Islet of Langerhans (tissue), 1 donor: ENCODE data around the gene IRF2.
A peak's percentile ranks its signal among the peaks of the same experiment; 100 is the strongest.

Experiments used
- FAIRE-seq: peaks from one replicate; lab custom pipeline; 2011; peaks lifted over from hg19 to GRCh38; lab: Jason Lieb, UNC

The IRF2 gene

DNA sequence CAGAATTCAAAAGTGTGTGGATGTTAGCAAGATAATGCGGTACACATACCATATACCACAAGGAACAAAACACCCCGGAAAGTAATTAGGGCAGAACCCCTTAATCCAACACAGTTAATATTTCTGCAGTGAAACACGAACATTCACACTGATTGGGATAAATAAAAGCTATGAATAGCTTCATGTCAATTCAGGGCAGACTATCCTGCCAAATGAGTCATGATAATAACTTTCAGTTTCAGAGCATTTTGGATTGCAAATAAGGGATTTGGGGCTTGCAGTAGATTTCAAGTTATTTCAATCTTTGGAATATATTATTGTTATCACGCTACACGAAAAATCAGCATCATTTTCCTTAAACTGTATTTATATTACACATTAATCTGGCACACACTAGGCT, 24.3 kb downstream of the IRF2 start:
- FAIRE-seq, result no peak

DNA sequence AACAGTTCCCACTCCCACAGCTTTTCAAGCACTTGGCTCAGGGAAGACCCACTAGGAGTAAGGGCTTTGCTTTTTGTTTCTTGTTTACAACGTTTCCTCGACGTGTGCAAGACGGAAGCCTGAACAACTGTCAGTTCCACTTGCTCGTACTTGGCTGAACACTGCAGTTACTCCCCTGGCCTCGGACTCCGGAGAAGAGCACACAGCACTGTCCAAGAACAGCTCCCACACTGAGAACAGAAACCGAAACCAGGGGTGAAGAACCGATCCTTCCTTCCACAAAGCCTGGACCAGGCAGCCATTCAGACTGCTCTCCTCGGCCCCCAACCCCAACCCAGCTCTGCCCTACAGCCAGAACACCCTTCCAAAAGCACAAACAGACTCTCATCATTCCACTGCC, 25.5 kb downstream of the IRF2 start:
- no peak for FAIRE-seq

DNA sequence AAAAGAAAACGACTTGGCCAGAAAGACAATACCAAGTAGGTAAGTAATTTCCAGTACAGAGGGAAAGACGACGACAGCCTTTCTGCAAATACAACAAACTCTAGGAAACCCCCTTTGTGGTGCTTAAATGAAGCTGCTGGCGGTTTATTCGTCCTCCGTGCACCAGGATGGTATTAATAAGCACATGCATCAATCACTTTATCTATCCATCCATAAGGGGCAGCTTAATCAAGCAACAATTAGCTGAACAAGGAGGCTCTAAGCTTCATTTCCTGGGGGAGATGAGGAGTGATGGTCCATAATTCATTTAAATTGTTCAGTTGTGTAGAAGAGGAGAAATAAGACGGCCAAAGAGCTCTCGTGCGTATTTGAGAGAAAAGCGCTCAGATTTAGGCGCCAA, 26.2 kb downstream of the IRF2 start:
- FAIRE-seq, result no peak

DNA sequence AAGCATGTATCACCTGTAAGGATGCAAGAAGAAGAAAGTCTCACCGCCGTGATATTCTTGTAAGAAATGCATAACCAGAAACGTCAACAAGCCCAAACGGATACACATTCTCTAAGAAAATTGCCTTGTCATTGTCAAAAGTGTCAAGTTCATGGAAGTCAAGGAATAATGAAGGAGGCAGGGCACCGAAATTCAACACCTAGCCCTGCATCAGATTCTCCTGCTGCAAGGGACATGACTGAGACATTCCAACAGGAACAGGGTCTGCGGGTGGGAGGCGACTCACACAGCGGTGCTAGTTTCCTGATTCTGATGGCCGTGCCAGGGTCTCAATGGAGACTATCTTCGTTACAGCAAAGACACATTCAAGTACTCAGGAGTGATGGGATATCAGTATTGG, 26.7 kb downstream of the IRF2 start:
- FAIRE-seq, result no peak

DNA sequence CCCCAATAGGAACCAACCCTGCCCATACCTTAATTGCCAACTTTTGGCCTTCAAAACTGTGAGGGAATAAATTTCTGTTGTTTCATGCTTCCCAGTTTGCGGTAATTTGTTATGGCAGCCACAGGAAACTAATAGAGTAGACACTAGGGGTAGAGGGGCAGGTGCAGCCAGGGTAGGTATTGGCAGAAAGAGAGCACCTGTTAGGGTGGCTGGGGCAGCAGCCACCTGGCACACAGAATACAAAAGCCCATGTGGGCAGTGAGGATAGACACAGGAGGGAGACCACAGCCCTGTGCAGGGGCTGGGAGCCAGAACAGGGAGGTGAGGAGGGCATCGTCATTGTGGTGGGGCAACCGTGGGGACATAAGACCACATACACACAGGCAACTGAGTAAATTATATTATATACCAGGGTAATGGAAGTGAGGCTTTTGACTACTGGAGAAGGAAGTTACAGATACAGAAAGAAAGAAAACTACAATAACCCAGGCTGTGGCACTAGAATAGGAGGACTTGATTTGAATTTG, 28.2 kb downstream of the IRF2 start:
- FAIRE-seq, result no peak

DNA sequence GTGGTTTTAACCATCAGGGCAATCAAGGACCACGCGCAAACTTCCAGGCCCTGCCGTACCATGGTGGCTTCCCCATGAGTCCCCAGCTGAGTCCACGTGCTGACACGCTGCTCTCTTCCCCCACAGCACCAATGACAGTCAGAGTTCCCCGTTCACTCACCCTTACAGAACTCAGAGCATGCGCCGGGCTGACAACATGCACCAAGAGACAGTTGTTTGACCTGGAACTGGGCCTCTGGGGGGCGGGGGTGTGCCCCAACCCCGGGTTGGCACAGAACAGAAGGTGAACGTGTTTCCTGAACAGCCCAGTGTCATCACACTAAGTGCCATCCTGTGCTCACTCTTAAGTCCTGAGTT, 29.4 kb downstream of the IRF2 start:
- FAIRE-seq, result no peak

DNA sequence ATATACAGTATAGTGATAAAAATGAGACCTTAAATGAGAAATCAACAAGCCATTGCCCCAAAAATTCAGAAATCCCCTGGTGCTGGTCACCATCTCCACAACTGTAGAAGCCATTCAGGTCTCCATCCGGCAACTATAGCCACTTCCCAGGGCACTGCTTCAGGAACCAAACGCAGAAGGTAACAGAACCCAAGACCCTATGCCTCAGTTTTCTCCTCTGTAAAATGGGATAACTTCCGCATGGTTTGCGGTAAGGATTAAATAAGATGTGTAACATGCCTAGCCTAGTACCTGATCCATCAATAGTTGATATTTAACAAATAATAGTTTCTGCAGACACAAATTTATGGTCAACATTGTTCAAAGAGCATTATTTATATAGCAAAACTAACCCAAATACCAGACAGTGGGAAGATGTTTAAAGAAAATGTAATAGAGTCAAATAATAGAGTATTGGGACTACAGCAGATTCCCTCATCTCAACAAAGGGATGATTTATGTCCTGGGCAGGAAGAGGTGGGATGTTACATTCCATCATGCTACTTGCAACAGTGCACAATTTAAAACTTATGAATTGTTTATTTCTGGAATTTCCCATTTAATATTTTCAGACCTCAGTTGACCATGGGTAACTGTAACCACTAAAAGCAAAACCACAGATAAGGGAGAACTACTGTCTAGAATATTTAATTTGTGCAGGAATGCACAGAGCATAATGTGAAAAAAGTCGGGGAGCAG, 30.0 kb downstream of the IRF2 start:
- FAIRE-seq, result no peak

DNA sequence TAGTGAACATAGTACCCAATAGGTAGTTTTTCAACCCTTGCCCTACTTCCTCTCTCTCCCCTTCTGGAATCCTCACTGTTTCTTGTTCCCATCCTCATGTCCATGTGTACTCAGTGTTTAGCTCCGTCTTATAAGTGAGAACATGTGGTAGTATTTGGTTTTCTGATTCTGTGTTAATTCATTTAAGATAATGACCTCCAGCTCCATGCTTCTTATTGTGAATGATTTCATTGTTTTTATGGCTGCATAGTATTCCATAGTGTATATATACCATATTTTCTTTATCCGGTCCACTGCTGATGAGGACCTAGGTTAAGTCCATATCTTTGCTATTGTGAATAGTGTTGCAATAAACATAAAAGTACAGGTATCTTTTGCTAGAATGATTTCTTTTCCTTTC, 31.0 kb downstream of the IRF2 start:
- peak; percentile 33 for FAIRE-seq

DNA sequence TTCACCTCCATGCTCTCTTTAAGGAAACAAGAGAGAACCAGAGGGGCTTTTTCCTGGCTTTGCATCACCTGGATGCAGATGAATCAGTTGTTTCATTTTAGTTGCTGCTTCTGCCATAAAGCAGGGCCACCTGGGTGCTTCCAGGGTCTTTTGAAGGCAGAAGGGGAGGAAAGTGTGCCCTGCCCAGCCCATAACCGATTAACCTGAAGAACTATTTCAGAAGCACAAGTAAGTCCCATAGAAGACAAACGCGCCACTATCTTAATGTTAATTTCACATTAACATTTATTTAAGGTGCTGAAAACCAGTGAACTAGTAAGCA, 32.1 kb downstream of the IRF2 start:
- no peak for FAIRE-seq

DNA sequence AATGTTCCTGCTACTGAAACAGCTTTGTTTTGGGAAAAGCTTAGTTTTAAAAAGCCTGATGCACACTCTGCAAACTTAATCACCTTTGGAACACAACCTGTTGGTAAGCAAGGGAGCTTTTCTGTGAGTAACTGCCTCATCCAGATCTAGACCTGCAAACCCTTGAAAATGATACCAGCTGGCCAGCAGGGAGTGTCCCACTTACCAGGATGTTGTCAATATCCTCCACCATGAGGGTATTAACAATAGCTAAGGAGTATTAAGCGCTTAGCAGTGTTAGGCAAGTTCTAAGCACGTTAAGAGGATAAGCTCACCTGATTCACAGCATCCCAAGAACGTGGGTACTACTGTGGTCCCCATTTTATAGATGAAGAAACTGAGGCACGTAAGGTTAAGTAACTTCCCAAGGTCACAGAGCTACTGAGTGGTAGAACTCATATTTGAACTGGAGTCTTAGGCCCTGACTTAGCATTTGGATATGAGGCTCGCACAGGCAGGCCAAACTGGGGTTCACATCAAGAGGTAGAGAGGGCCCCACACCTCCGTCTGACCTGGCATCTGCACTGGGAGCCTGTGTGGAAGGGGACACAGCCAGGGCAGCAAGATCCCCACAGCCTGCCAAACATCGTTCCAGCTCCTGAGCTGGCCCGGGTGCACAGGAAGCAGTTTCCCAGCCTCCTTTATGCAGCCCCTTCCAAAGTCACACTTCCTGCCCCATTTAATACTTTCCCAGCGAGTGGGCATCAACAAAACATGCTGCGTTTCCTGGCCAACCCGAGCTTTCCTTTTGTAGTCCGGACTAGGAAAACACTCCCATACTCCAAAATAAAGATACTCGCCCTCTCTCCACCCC, 32.7 kb downstream of the IRF2 start:
- FAIRE-seq, result no peak

DNA sequence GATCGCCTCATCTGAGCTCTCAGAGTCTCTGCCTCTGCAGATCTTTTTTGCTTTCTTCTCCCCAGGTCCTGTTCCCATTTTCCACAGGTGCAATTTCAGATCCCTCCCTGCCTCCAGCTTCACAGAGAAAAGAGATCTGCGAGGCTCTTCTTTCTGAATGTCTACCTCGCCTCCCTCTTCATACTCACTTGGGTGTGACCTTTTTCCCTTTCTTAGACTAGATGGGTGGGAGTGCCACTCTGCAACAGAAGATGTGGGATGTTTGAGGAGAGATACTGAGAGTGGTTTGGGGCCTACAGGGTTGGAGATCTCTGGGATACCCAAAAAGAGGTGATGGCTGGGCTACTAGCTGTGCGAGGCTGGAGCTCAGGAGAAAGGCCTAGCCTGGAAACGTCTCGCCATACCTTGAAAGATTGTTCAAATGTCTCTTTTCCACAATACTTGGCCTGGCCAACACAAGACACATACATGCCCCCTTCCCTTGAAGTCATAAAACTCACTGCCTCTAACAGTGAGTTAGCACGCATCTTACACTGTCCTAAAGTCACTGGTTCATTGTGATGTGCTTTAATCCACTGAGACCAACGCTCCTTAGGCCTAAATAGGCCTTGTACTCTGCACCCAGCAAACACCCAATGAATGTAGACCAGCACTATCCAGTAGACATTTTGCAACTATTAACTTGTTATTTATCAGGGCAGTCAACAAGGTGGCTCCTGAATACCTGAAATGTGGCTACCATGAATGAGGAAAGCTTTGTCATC, 33.6 kb downstream of the IRF2 start:
- no peak for FAIRE-seq

DNA sequence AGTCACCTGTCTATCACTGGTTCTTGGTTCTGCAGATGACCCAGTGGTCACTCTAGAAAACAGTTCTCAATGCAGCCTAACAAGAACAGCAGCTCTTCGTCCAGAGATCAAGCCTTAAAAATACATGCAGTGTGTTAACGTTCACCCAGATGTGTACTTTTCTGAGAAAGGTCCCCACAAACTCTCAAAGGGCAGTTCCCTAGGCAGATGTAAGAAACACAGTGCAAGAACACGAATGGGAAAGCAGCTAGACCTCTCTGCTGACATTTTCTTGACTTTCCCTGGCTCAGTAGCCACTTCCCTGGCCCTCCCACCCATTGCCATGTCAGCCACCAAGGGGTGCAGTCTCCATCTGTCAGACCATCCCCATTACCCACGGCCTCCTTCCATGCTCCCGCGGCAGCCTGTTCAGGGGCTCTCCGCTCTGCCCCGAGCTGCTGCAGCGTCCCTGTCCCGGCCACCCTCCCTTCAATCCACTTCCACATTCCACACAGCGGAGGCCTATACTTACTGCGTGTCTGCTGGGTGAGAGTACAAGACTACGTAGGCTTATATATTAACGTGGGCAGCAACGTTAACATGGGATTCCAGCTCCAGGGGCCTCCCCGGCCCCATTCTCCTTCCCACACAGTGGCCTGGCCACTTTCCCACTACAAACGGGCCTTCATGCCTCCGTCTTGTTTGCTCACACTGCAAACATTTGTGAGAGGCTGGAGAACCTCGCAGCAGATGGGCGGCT, 34.3 kb downstream of the IRF2 start:
- no peak for FAIRE-seq

DNA sequence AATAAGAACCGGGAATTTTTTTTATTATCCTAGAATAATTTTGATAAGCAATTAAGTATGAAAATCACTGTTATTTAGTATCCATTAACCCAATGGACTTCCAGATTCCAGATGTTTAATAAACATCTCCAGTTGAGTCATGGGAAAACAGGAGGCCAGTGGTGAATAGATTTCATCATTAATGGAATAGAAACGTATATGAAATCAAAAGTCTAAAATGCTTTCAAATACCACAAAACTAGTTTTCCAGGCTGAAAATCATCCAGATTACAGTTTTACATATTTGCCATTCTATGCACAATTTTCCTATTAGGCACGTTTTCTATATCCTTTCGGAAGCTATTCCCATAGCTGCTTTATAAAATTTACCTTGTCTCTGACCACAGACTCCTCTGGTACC, 35.0 kb downstream of the IRF2 start:
- FAIRE-seq, result no peak

DNA sequence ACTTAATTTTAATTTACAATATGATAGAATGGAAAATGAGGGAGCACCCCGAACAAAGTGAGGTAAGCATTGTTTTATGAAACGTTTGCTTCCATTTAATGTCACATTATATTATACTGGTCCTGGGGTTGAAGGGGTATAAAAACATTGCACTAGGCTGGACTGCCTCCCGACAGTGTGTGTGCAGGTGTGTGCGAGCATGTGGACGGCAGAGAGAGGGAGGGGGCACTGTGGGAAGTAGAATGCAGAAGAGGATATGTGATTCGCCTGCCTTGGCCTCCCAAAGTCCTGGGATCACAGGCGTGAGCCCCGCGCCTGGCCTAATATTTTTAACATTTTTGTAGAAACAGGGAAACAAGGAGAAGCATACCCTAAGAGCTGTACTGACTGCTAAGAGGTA, 36.0 kb downstream of the IRF2 start:
- no peak for FAIRE-seq

DNA sequence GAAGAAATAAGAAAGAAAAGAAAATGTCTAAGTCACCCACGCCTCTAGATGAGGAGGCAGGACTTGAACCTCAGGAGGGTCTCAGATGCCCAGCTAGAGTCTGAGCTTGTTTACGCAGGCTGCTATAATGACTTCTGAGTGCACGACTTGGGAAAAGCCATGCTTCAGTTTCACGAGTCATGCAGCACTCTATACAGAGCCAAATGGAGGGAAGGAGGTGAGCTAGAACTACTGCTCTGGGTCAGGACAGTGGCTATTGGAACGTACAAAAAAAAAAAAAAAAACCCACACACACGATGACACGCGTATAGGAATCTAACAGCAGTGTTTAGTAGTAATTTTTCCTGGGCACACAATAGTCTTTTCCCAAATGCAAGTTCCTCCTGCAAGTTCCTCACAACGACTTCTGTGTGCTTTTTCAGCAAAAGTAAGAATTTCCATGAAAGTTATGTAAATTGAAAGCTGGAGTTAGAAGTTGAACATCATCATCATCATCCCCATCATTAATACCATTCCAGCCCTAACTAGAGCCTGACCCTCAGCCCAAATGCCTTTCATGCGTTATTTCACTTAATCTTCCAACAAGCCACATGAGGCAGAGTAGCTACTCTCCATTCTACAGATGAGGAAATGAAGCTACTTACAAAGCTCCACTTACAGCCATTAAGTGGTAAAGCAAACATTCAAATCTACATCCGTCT, 36.6 kb downstream of the IRF2 start:
- peak; percentile 75 for FAIRE-seq

DNA sequence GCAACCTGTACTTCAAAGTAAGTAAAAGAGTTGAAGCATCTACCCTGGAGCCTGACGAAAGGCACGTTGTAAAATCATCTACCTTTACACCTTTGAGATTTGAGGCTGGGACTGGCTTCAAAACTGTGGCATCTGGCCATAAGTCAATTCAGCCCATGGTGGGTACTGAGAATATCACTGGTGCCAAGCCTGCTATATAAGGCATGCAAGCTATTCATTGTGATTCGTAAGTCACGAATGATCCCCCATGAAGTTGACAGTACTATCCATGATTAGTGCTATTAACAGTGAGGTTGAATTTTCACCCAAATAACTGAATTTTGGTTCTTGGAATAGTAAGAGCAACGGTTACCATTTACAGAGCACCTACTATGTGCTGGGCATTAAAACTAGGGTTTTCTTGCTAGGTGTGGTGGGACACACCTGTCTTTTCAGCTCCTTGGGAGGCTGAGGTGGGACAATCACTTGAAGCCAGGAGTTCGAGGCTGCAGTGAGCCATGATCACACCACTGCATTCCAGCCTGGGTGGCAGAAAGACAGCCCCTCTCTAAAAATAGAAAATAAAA, 39.8 kb downstream of the IRF2 start:
- no peak for FAIRE-seq

DNA sequence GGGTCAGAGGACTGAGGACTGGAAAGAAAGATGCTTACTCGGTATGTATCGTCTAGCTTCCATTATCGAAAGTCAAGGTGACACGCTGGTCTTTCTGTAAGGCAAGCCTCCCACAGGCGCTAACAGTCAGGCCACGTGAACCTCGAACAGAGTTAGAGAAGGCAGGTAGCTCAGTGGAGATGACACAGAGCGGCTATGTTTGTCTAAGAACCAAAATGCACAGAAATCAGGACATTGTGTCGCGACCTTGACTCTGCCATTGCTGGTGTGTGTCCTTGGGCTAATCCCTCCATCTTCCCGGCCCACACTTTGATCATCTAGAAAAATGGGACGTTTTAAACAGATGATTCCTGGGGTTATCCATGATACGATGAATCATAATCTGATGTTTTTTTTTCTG, 40.3 kb downstream of the IRF2 start:
- no peak for FAIRE-seq

DNA sequence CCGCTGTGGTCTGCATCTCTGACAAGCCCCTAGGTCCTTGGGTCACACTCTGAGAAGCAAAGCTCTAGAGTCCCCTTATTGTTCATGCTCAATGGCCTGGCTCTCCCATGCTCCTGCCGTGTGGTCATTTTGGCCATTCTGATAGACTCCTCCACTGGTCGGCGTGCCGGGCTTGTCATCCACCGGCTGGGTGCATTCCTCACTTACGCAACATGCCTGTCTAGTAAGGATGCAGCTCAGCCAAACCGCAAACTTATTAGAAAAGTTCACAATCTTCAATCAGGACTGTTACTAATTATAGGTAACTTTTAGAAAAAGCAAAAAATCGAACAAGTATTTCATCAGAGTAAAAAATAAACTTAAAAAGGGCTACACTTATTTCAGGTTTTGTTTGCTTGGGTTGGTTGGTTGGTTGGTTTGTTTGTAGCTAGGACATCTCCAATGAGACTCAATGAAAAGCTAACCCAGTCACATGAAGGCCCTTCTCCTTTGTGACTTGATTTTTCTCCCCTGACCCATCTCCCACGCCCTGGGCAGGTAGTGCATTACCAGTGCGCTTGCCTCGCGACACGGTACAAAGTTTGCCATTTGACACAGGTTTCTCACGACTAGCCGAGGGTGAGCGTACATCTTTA, 41.0 kb downstream of the IRF2 start:
- no peak for FAIRE-seq

DNA sequence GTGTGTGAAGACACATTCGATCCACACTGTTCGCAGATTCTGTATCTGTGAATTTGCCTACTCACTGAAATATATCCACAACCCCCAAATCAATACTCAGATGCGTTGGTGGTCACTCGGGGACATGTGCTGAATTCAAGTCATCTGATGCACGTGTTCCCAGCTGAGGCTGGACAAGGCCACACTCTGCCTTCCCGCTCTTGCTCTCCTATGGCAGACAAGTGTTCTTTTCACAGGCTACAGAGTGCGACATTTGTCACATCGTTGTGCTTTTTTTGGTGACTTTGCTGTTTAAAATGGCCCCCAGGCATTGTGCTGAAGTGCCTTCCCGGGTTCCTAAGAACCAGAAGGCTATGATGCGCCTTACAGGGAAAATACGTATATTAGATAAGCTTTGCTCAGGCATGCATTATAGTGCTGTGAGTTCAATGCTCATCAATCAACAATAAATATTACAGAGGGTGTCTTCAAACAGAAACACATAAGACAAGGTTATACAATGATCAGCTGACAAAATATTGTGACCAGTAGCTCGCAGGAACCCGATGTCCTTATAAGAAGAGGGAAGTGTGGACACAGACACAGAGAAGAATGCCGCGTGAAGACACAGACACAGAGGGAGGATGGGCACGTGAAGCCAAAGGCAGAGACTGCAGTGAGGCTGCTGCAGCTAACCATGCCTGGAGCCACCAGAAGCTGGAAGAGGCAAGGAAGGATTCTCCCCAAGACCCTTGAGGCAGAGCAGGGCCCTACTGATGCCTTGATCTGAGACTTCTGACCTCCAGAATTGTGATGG, 42.0 kb downstream of the IRF2 start:
- FAIRE-seq, result no peak

DNA sequence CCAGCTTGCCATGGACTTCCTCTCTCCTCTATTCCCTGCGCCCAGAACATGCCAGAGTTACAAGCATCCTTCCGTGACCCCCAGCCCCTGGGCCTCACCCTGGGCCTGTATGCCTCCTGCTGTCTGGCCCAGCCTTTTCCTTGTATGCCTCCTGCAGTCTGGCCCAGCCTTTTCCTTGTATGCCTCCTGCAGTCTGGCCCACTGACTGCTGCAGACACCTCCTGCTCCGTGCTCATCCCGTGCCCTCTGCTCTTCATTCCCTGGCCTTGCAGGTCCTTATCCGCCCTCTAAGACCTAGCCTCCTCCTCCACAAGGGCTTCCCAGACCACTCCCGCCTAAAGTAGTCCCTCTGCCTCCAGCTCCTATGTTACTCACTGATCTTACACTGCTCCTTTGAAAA, 44.2 kb downstream of the IRF2 start:
- FAIRE-seq, result no peak
